NCI-H2107 (cell line): ENCODE measurements around the gene MEIS2.

Experiments
- DNase-seq: peaks from one replicate; lab custom pipeline; 2025; lab: John Stamatoyannopoulos, UW

The MEIS2 gene

DNA sequence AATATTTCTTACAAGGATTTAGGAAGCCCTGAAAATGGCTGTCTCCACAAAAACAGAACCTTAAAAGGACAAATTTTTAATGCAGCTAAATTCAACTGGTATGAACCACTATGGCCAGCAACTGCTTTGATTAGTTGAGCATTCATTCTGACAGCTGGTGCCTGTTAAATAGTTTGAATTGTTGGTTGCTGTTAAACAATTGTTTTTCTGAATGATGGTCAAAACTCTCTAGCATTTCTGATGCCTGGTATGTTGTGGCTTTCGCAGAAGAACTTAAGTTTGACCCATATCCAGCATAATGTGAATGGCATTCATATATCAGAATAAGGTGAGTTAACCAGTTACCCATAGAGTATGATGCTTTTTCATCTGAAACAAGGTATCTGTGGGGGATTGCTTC lies 138.4 kb downstream of the MEIS2 start:
- DNase-seq = no peak

DNA sequence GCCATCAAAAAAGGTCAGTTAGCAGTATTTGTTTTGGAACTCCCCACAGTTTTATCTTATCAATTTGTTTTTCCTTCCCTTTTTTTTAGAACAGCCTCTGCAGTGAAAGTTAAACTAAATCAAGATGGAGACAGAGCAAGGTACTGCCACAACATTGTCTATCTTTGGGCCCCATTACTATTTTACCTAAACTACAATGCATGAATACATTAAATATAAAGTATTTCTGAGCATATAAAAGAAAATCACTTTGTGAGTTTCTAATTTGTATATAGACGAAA lies 139.5 kb downstream of the MEIS2 start:
- no peak for DNase-seq

DNA sequence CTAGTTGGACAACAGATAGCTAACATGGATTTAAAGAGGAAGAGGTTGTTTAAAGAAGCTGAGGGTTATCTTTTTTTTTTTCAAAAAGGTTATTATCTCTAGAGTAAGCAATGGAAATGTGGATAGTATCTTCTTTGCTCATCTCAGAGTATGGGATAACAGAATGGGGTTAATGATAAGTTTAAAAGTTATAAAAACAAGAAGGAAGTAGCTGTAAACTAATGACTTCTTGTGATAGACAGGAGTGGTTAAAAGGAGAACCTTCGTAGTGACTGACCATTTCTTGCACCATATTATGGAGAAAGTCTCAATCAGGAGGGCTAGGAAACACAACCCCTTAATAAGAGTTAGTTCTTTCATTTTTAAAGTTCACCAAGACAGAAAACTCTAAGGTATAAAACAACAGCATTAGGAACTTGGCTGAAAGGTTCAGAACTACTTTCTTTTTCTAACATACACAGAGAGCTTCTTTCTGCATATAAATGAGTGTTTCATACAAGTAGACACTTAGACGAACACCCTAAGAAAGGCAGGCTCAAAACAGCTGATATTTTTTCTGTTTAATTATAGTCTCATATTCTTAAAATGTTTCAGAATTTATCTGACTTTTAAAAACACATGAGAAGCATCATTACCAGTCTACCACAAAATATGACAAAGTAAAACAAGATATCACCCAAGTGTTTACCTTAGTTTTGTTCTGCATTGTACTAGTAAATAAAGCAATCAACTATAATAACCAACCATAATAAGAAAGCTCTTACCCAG lies 140.0 kb downstream of the MEIS2 start:
- no peak for DNase-seq

DNA sequence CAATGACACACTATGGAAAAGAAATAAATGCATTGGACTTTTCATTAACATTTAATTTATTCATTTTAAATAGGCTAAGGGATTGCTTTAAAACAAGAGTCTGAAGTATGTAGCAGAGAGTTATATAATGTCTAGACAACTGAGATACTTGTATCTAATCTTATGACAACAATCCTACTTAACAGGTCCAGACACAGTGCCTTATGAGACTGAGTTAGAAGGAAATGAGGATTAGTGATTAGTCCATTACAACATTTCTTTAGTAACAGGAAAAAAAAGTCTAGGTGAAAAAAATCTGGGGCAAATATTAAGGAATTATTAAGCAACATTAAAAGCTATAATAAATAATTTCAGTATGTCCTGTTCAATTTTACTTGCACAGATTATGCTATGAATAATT lies 140.6 kb downstream of the MEIS2 start:
- DNase-seq = no peak

DNA sequence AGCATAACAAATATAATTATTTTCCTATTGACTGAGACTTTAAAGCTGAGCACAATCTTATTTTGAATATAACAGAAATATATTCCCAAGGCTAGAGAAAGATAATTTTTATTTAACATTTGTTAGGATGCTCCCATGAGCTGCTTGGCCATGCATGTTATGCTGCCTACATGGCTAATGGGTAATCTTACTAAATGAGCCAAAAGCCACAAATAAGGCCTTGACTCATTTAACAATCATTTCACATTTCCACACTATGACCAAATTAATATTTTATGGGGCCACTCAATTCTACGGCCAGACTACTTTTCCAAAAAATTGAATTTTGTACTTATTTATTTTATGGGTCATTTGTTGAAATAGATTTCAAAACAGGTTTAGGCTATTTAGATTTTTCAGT lies 141.7 kb downstream of the MEIS2 start:
- no peak for DNase-seq

DNA sequence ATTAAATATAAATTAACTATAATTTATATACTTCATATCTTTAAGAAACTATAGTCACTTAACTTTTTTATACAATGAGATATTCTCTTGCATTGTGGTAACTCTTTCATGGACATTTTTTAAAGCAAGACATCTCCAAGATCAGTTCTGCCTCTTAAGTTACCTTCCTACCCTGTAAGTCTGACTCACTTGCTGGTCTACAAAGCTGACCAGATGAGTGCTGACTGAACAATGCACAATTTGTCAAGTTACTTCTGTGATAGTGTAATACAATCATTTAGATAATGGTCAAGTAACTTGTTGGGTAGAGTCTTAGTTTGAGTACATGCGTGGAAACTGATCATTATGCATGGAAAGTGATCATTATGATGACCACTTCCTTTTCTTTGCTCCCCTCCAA lies 145.9 kb downstream of the MEIS2 start:
- DNase-seq = no peak

DNA sequence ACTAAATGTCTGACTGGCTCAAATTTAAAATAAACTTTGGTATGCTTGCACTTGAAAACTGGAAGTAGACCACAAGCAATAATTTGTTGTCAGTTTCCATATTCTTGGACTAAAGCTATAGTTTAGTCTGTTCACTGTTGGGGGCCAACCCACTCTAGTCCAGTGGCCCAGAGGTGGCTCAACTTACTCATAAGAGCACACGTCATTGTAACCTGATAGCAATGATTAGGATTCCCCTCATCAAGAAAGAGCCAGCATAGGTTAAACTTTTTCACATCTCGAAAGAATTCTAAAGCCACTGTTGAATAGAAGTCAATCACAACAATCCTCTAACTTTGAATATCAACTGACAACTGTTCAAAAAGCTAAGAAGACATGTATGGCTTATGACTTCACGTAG lies 147.0 kb downstream of the MEIS2 start:
- no peak for DNase-seq

DNA sequence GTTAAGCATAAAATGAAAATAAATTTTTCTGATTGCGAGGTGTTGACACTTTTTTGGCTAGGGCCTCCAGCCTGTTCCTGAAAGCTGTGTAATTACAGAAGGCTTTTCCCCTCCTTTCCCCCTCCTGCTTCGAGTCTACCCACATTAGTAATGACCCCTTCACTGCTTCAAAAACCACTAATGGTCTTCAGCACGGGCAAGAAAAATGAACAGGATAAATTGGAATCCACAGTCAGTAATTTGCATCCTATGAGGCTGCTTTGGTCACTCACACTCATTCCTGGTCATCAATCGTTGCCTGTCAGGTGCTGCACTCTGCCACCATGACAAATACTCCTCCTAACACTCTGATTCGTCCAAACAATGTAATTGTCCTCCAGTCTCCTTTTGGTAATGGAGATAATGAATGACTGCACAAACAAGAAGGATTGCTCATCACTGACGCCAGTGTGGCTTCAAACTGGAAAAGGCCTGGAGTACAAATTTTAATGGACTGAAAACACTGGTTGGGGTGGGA lies 148.6 kb downstream of the MEIS2 start:
- no peak for DNase-seq

DNA sequence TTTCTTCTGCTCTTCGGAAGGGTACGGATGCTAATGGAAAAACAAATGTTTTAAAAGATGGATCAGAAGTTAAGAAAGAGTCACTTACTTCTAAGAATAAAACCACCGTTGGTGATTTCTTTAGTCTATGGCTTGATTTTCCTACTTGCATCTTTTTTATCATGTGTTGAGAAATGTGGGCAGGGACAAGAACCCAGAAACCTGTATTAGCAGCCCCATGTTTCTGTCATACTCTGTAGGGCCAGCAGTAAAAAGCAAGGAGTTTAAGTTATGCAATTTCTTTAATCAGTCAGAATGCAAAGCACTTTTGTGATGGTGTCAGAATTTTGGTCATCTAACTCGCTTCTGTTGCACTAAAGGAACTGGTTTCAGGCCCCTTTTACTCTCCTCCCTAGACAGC lies 150.0 kb downstream of the MEIS2 start:
- no peak for DNase-seq

DNA sequence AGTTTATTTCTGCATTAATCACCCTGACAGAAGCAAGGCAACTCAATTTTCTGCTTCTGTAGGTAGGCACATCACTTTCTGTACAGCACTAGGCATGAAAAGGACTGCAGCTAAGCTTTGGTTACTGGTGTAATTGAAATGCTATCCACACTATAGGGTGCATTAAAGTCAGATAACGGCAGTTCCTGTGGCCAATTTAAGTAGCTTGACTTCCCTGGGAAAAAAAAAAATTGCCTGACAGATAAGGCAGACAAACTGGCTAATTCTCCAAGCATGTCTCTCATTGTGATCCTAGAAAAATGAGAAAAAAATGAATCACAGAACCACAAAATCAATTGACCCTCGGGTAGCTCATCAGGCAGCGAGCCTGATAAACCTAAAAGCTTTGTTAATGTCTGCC lies 151.4 kb downstream of the MEIS2 start:
- DNase-seq = no peak

DNA sequence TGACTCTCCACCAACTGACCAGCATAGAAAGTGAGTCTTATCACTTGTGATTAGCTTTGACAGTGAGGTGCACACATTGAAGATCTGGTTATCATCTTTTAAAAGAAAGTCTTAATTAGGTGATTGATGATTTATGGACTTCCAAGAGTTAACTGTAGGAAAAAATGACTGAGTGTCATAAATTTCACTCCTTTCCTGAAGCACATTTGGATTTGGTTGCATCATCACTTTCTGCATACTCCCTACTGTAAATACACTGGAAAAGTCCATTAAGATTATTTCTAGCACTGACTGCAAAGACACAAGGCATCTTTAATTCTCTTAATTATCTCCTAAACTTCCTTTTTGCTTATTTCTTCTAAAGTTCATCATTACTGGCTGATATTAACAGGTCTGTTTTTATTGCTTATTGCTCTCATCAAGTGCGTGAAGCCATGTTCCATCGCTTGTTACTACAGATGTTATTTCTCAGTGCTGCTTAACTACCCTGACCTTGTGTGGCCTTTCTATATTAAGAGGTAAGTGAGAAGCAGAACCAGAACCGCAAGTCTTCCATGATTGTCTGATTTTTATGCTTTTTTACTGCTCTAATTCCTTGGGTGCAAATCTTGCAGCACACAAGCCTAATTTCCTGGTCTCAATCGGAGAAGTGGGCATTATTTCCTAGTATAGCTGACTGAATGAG lies 153.2 kb downstream of the MEIS2 start:
- no peak for DNase-seq

DNA sequence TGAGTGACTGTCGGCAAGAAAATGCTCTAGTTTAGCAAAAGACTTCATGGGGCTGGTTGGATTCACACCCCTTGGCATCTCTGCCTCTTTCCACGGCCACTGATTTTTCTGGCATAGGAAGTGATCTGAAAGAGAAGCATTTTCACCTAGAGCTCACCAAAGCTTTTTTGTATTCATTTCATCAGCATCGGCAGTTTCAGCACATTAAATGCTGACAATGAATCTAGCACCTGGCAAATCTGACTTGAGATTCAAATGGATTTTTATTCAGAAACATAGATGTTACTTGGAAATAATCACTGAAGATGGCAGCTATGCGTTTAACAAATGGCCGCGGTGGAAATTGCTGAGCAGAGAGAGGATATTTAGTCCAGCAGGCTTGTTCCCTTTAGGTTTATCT lies 155.9 kb downstream of the MEIS2 start:
- DNase-seq = no peak

DNA sequence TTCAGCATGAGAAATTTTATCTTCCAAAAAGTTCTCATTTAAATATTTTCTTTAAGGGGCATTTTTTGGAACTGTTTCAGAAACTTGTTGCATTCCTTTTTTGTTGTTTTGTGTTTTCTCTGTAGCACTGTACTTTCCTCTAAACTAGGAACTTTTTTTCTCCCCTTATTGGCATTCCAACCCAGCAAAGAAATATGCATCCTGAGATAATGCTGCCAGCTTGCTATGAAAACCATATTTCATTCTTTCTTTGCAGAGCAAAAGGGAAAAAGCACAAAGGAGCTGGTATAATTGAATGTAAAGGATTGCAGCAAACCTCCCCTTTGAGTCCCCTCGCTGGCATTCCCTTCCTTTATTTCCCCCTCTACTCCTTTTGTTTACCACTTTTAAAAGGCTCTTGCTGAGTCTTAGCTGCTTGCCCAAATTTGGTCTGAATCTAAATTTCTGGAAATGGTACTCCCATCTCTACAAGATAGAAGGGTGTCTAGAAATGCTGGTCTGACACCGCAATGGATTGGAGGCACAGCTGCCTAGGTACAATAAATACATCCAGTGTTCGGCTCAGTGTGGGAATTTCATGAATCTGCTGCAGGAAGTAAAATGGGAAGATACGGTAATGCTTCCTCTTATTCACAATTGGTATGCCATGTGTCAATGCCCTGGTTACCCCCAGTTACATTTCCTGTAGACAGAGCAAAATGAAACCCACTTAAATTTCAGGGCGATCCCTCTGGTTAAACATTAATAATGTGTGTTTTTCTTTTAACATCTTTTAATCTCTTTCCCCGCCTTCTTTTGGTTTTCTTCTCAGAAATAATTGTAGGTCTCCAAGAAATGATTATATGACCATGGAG lies 156.6 kb downstream of the MEIS2 start:
- no peak for DNase-seq

DNA sequence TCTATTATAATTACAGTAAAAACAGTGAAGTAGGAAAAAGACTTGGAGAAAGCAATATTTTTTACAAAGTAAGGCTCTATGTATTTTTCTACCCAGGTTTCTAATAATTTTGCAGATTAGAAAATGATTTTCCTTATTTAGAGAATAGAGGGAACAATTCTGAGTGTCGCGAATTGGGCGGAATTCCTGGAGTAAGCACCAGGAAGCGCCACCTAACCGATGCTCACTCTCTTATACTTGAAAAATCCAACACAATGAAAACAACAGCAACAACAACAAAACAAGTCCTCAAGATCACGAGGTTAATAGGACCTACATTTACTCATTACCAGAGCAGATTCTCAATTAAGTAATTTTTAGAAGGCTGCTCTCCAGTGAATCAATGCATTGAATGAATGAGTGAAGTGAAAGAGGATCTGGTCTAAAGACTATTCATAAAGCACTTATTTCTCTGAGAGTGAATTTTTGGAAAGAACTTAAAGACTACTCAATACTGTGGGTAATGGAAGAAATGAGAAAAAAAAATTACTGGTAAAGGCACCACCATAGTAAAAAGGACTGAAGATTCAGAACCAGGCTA lies 158.0 kb downstream of the MEIS2 start:
- no peak for DNase-seq

DNA sequence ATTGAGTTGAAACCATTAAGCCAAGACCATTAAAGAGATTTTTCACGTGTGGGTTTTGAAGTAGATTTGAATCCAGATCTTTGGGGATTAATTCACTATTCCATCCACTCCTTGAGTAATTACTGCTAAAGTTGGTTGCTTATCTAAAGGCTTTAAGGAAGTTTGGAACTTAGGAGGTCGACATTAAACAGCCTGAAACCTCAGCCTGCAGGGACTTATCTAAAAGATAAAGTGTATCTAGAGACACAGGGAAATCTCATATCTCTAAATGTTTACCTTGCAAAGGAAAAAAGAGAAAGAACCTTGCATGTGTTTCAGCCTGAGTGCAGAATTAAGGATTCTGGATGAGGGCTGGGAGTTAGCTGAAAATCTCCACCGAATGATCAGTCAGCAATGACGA lies 158.6 kb downstream of the MEIS2 start:
- DNase-seq = no peak

DNA sequence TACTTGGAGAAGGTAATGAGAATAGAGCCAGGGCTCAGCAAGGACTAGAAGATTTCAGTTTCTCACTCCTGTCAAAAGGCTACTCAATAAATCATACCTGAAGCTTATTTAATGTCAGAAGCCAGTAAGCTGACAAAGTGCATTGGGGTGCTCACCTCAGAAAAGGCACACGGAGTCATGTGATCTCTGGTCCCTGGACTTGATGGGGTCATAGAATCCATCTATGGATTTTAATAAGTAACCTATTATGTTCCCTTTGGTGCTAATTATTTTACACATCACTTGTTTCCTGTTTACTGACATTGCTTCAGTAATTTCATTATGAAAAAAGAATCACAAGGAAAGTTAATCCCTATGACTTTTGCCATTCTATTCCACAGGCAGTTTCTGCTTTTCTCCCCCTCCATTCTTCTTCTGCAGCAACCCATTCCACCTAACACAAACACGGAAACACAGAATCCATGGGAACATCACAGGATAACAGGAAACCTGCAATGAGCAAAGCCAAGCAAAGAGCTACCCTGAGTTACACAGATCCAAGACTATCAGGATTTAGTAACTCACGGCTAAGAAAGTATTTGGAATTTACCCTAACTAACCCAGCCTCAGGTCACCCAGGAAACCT lies 159.6 kb downstream of the MEIS2 start:
- no peak for DNase-seq

DNA sequence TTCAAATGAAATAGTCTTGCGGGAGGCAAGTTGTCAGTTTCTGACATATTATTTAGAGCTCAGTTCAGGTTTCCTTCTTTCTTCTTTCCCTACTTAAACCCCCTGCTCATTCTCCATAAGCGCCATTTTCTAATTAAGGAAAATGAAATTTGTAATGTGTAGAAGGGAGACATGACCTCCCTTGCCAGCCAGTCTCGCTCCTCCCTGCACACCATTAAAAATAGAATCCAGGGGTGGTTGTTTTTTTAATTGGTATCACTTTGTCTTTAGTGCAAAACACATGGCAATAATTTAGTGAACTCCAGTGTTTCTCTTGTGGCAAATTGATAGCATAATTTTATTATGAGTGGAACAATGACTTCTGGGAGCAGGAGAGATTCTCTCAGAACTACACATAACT lies 160.1 kb downstream of the MEIS2 start:
- no peak for DNase-seq

DNA sequence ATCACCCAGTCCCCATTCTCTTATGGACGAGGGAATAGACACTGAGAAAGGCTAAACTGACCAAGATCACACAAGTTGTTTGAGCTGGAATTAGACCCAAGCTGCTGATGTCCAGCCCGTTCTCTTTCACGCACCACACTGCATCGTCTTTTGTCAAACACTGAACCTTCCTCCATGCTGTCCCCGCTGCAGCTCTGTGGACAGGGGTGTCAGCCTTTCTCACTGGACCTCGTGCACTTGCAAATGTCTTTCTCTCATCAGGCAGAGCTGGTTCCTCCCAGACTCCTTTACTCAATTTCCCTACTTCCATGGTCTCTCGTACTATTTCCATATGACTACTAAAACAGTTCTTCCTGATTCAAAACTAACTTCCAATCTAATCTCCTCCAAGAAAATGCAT lies 161.6 kb downstream of the MEIS2 start:
- no peak for DNase-seq

DNA sequence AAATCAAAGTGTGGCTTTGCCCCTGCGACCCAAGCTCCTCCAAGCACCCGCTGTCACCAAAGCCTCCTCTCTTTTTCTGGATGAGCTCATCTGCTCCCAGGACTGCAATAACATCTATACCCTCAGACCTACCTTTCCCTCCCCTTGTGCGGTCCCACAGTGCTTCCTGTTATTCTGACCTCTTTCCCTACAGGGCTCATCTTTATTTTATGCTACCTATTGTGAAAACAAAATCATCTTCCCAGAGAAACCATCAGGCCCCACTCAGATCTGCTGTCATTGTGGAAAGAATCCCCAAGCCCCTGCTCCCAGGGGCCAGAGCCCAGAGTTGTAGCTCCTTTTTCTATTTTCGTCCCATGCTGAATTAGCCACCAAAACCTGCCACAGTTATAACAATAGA lies 162.2 kb downstream of the MEIS2 start:
- DNase-seq = no peak

DNA sequence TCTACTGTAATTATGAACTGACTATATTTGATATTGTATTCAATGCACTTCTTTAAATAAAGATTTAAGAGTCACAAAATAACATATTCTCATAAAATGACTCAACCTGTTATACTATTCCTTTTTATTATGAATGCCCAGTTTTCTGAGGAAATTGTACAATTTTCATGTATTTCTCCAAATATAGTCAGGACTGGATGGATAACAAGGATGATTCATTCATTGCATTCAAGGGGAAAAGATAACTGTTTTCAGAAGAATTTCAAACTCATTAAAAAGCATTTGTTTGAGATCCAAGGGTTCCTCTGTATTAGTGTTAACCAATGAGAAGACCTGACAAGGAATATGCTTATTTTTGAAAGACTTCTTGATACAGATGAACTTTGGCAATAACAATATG lies 163.7 kb downstream of the MEIS2 start:
- DNase-seq = no peak

DNA sequence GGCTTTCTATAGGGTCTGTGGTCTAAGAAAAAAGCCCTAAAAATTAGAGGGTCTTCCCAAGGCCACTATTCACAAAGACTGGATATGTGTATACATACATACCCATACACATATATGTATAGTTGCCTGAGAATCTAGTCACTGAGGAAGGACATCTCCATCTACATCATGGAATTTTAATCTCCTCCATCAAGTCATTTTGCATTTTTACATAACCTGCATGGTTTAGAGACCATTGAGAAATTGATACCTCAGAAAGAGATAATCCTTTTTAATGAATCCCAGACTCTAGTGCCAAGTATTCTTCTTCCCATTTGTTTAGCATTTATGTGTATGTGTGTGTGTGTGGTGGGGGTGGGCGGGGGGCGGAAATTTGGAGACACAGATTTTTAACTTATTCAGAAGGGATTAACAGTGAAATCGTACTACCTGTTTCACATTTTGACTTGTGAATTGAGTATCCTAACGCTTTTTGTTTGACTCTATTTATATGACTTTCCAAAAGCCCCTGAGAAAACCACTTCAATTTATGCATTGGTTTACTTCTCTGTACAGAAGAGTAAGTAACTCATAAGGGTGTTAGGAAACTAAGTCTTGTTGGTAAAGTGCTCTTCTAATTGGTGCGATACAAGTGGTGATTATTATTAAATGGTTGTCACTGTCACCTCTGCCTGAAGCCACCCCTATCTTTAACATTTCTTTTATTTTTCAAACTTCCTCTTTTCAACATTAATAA lies 166.9 kb downstream of the MEIS2 start:
- no peak for DNase-seq
